HepG2 (cell line): Measurements from ENCODE around the gene STAT6. TPM values are rescaled to one million over a fixed set of nuclear protein-coding genes. Genes with fewer than 3 reads are reported as not detected.

Experiments
- ATAC-seq: fragments of 200-7000 bp; cut with Tn5 transposase; 3 replicates; pipeline ENCODE4 v1.9.1; 2020; ENCODE audit warnings: mild to moderate bottlenecking, moderate library complexity
- BruUV-seq: library from RNA; stranded (reverse); fragments of 400-500 nt; replicated peaks from 2 replicates; lab custom pipeline; 2021; lab: Mats Ljungman, UMichigan
- CTCF ChIA-PET: fragments of 300-600 bp; formaldehyde crosslinking; extraction: SDS; loops from one replicate; lab custom pipeline; 2021; ENCODE audit warnings: low total read pairs, inconsistent platforms, low intra/inter-chr PET ratio; lab: Yijun Ruan, JAX
- POLR2A ChIA-PET: fragments of 350-600 bp; sonication (Branson Sonifier 250); formaldehyde crosslinking; loops from one replicate; lab custom pipeline; 2020; ENCODE audit warnings: antibody characterized with exemption, inconsistent platforms; lab: Yijun Ruan, JAX
- DNase-seq: peaks from one replicate; pipeline ENCODE4 v3.0.0-alpha.2; 2015; ENCODE audit warnings: low spot score
- FAIRE-seq: peaks from 3 replicates; lab custom pipeline; 2011; peaks lifted over from hg19 to GRCh38; lab: Jason Lieb, UNC
- H2AFZ ChIP-seq: one replicate; pipeline ENCODE4 v1.6.1; 2011; ENCODE audit warnings: low read length, inconsistent platforms
- H3K27ac ChIP-seq: fragments of 300-600 bp; 3 replicates; pipeline ENCODE4 v1.8.0; 2011; ENCODE audit warnings: mixed run types, mild to moderate bottlenecking, mixed read lengths, low read length, inconsistent platforms; ENCODE audit not compliant: insufficient read depth; ENCODE audit errors: extremely low read length
- H3K27me3 ChIP-seq, 2 experiments: fragments of 200-600 bp in 1 of 2; 2 replicates in 1 of 2; 3 replicates in 1 of 2; pipeline versions ENCODE4 v1.6.0 to v1.8.0; 2011; ENCODE audit warnings: low read length in 2 of 2, mild to moderate bottlenecking in 2 of 2, moderate library complexity in 2 of 2, inconsistent platforms in 1 of 2; ENCODE audit not compliant: insufficient read depth in 2 of 2, control insufficient read depth in 1 of 2
- H3K36me3 ChIP-seq, 2 experiments: fragments of 200-600 bp in 1 of 2; replicated peaks in 1 of 2; 2 replicates in 1 of 2; 3 replicates in 1 of 2; pipeline versions ENCODE4 v1.5.1 to v1.8.0; 2011; ENCODE audit warnings: low read length in 2 of 2, inconsistent platforms in 1 of 2; ENCODE audit not compliant: insufficient read depth in 2 of 2, control insufficient read depth in 1 of 2
- H3K4me1 ChIP-seq: 2 replicates; pipeline ENCODE4 v1.5.1; 2012; ENCODE audit warnings: low read length, inconsistent platforms; ENCODE audit not compliant: insufficient read depth
- H3K4me2 ChIP-seq: 2 replicates; pipeline ENCODE4 v1.6.0; 2011; ENCODE audit warnings: low read depth, low read length, inconsistent platforms
- H3K4me3 ChIP-seq, 3 experiments: fragments of 200-600 bp in 1 of 3; sonication (generic), shearing (Covaris generic) in 1 of 3; replicated peaks in 1 of 3; 2 replicates each; pipeline ENCODE4 v1.5.1; 2011 to 2016; ENCODE audit warnings: low read length in 3 of 3, inconsistent platforms in 2 of 3, low read depth in 2 of 3, mild to moderate bottlenecking in 2 of 3, control low read depth in 1 of 3, mixed read lengths in 1 of 3; ENCODE audit not compliant: insufficient read depth in 1 of 3
- H3K79me2 ChIP-seq: one replicate; pipeline ENCODE4 v1.6.1; 2011; ENCODE audit warnings: low read length, inconsistent platforms; ENCODE audit not compliant: insufficient read depth
- H3K9ac ChIP-seq: 2 replicates; pipeline ENCODE4 v1.6.0; 2011; ENCODE audit warnings: mild to moderate bottlenecking, low read depth, low read length, inconsistent platforms; ENCODE audit not compliant: insufficient read depth
- H3K9me3 ChIP-seq: 2 replicates; pipeline ENCODE4 v1.5.1; 2012; ENCODE audit warnings: mild to moderate bottlenecking, low read length
- H4K20me1 ChIP-seq: 2 replicates; pipeline ENCODE4 v1.6.0; 2011; ENCODE audit warnings: inconsistent platforms, mild to moderate bottlenecking, low read length, moderate library complexity; ENCODE audit not compliant: insufficient read depth
- CHD4 ChIP-seq: fragments of 200-600 bp; sonication (generic); IDR thresholded peaks from 2 replicates; pipeline ENCODE4 v1.7.0; 2017; ENCODE audit warnings: mild to moderate bottlenecking, low read length, borderline replicate concordance
- CREB1 ChIP-seq, 2 experiments: fragments of 450-650 bp in 1 of 2; IDR thresholded peaks; 2 replicates each; pipeline ENCODE4 v1.6.1; 2016 to 2017; ENCODE audit warnings: control low read depth in 1 of 2, mild to moderate bottlenecking in 1 of 2, missing compliant biosample characterization in 1 of 2, missing genetic modification characterization in 1 of 2
- EP300 ChIP-seq, 3 experiments: sonication (generic) in 1 of 3; formaldehyde crosslinking in 1 of 3; IDR thresholded peaks; 2 replicates each; pipeline versions ENCODE4 v1.5.1 to v1.6.1; 2011 to 2020; ENCODE audit warnings: low read depth in 2 of 3, low read length in 2 of 3, borderline replicate concordance in 1 of 3, improper control_type of control experiment in 1 of 3, mild to moderate bottlenecking in 1 of 3, missing genetic modification reagents in 1 of 3, moderate library complexity in 1 of 3
- PHF5A ChIP-seq: IDR thresholded peaks from one replicate; pipeline ENCODE4 v1.6.1; 2018; ENCODE audit warnings: low read depth, missing genetic modification reagents; ENCODE audit not compliant: unreplicated experiment
- ZNF251 ChIP-seq: sonication (generic); formaldehyde crosslinking; IDR thresholded peaks from 2 replicates; pipeline ENCODE4 v1.9.0; 2021; ENCODE audit warnings: mild to moderate bottlenecking, missing genetic modification reagents
- WGBS: methylation state at CpG from one replicate; pipeline ENCODE4 v1.1.6; 2017; ENCODE audit warnings: low lambda C conversion rate; 5-methylcytosine and 5-hydroxymethylcytosine counted together
- in situ Hi-C: cut with HindIII; loops from 2 replicates; pipeline ENCODE4 v1.10.0; 2017; ENCODE audit warnings: low pct_unique_long_range_greater_than_20kb; ENCODE audit not compliant: extremely low pct_ligation_motif_present
- intact Hi-C: fragments of 100-400 bp; cut with micrococcal nuclease; formaldehyde crosslinking; loops from one replicate; pipeline ENCODE4 v1.10.0; 2022; ENCODE audit not compliant: unreplicated experiment
- polyA plus RNA-seq, 8 experiments: library from polyadenylated mRNA; depleted of rRNA in 3 of 8; stranded (reverse) in 7 of 8; unstranded in 1 of 8; fragments of >200 nt; fragmentation: Illumina TruSeq in 4 of 8; extraction: Trizol in 4 of 8; gene quantifications; 2 replicates each; pipeline versions ENCODE4 v1.2.1 to v1.2.3, GENCODE V29; 2011 to 2016; ENCODE audit warnings: low read depth in 4 of 8, missing spikeins in 1 of 8, mixed read lengths in 1 of 8; ENCODE audit not compliant: insufficient read depth in 1 of 8
- total RNA-seq, 5 experiments: library from RNA; depleted of rRNA; stranded (reverse); fragments of >200 nt; fragmentation: Illumina TruSeq; extraction: Trizol; gene quantifications; 2 replicates each; pipeline ENCODE4 v1.2.3, GENCODE V29; 2016; ENCODE audit warnings: low read depth in 1 of 5
- TF ChIP-seq, protein P1 (sequence below): sonication (generic); formaldehyde crosslinking; IDR thresholded peaks from 2 replicates; pipeline ENCODE4 v1.5.0; 2020; ENCODE audit warnings: missing genetic modification reagents
- TF ChIP-seq, protein P2 (sequence below): sonication (generic); formaldehyde crosslinking; IDR thresholded peaks from 2 replicates; pipeline ENCODE4 v1.5.0; 2020; ENCODE audit warnings: mild to moderate bottlenecking, missing genetic modification reagents, borderline replicate concordance

Gene STAT6
- total and polyA plus RNA-seq, 2 of the 13 experiments (the other 11 are each of a cell fraction or from before 2014, with no cell fraction given) = 28.0 to 62.2 TPM

DNA sequence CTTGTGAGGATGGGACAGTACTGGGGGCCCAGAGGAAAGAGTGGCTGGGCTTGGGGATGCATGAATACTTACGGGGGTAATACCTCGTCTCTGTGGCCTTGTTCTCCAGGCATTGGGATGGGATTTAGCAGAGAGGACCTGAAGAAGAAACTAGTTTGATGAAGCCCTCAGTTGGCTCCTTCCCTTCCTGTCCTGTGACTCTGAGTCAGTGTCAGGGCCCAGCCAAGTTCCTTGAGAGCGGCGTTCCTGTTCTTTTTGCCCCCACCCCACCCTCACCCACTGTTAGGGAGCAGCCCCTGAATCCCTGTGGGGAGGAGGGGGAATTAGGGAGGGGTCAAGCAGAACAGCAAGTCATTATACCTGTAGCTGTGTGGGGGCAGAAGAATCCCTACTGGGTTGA lies 41.5 kb upstream of the STAT6 start:
- Histone ChIP-seq H3K27ac (no peak overlapping the region), H4K20me1 (no peaks in the 10 kb centered on the region; the same call in 1 of the 2 replicates), H3K9me3 (no peaks in the 10 kb centered on the region)
- no TSS peak for BruUV-seq
- TF ChIP-seq, protein P1, sequence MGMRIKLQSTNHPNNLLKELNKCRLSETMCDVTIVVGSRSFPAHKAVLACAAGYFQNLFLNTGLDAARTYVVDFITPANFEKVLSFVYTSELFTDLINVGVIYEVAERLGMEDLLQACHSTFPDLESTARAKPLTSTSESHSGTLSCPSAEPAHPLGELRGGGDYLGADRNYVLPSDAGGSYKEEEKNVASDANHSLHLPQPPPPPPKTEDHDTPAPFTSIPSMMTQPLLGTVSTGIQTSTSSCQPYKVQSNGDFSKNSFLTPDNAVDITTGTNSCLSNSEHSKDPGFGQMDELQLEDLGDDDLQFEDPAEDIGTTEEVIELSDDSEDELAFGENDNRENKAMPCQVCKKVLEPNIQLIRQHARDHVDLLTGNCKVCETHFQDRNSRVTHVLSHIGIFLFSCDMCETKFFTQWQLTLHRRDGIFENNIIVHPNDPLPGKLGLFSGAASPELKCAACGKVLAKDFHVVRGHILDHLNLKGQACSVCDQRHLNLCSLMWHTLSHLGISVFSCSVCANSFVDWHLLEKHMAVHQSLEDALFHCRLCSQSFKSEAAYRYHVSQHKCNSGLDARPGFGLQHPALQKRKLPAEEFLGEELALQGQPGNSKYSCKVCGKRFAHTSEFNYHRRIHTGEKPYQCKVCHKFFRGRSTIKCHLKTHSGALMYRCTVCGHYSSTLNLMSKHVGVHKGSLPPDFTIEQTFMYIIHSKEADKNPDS (CRISPR knock-in tag) = no peak
- no peak for TF ChIP-seq CHD4
- TF ChIP-seq EP300 (IDR thresholded peaks at IDR 0.05; ENCODE audit: low read depth in 2 of 2, low read length in 2 of 2) = no peak
- TF ChIP-seq EP300 (CRISPR knock-in tag; IDR thresholded peaks at IDR 0.05; ENCODE audit: borderline replicate concordance) = no peak
- TF ChIP-seq, protein P2, sequence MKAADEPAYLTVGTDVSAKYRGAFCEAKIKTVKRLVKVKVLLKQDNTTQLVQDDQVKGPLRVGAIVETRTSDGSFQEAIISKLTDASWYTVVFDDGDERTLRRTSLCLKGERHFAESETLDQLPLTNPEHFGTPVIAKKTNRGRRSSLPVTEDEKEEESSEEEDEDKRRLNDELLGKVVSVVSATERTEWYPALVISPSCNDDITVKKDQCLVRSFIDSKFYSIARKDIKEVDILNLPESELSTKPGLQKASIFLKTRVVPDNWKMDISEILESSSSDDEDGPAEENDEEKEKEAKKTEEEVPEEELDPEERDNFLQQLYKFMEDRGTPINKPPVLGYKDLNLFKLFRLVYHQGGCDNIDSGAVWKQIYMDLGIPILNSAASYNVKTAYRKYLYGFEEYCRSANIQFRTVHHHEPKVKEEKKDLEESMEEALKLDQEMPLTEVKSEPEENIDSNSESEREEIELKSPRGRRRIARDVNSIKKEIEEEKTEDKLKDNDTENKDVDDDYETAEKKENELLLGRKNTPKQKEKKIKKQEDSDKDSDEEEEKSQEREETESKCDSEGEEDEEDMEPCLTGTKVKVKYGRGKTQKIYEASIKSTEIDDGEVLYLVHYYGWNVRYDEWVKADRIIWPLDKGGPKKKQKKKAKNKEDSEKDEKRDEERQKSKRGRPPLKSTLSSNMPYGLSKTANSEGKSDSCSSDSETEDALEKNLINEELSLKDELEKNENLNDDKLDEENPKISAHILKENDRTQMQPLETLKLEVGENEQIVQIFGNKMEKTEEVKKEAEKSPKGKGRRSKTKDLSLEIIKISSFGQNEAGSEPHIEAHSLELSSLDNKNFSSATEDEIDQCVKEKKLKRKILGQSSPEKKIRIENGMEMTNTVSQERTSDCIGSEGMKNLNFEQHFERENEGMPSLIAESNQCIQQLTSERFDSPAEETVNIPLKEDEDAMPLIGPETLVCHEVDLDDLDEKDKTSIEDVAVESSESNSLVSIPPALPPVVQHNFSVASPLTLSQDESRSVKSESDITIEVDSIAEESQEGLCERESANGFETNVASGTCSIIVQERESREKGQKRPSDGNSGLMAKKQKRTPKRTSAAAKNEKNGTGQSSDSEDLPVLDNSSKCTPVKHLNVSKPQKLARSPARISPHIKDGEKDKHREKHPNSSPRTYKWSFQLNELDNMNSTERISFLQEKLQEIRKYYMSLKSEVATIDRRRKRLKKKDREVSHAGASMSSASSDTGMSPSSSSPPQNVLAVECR (CRISPR knock-in tag) = no peak
- TF ChIP-seq ZNF251 (CRISPR knock-in tag) = no peak
- TF ChIP-seq PHF5A (CRISPR knock-in tag) = no peak
- TF ChIP-seq CREB1 (IDR thresholded peaks at IDR 0.05) = no peak
- no peak for TF ChIP-seq CREB1 (CRISPR knock-in tag; IDR thresholded peaks at IDR 0.05)
- TF ChIP-seq, all 625 proteins: peak for 0
- peaks cover 36 to 41% of the 10 kb centered on the region in 2 experiments; a peak in 4 of 5 replicates for H3K36me3 ChIP-seq
- no peak overlapping the region for H3K4me3 ChIP-seq
- ATAC-seq (no peak), DNase-seq (no peak), FAIRE-seq (no peak)
- peaks cover 3% of the 10 kb centered on the region for H3K79me2 ChIP-seq
- POLR2A ChIA-PET = interaction anchor here (1.0 to 11.4 kb wide), 2 partner anchors 21 to 64 kb away, joined by 3 to 827 read pairs; partner anchors contain the start of genes LRP1 and NAB2
- H3K27me3 ChIP-seq = no peaks in the 10 kb centered on the region
- in situ Hi-C loops = no loop called here
- CTCF ChIA-PET = no interaction called here
- intact Hi-C loops = no loop called here
- H3K4me1 ChIP-seq = peaks cover 80% of the 10 kb centered on the region
- no peak overlapping the region for H3K4me2 ChIP-seq
- H3K9ac ChIP-seq = no peak overlapping the region
- 97% methylated on average over 4 of the region's 4 CpGs for WGBS
- no peak overlapping the region for H2AFZ ChIP-seq
